ENCODE measurements around the gene RPS6KA1. TPM values are rescaled to one million over a fixed set of nuclear protein-coding genes. Genes with fewer than 3 reads are reported as not detected.
A peak's percentile ranks its signal among the peaks of the same experiment; 100 is the strongest.
"Not testable (repeated sequence)": the region's sequence is repeated elsewhere in the genome, so short reads cannot be mapped to it uniquely, and the experiment has no call there.

The RPS6KA1 gene
- total RNA-seq, 1 donor from 2014 or later, result 13.5 TPM

GRCh38 chr1:26593385-26593784 is 63.8 kb downstream of the RPS6KA1 start:
- DNase-seq (ENCODE audit: low read depth, low spot score), result no peak

GRCh38 chr1:26594593-26594992 is 65.0 kb downstream of the RPS6KA1 start:
- DNase-seq (ENCODE audit: low read depth, low spot score), result not testable (repeated sequence)

GRCh38 chr1:26597629-26598039 is 68.1 kb downstream of the RPS6KA1 start:
- DNase-seq (ENCODE audit: low read depth, low spot score), result peak; percentile 10

GRCh38 chr1:26598890-26599289 is 69.3 kb downstream of the RPS6KA1 start:
- no peak for DNase-seq (ENCODE audit: low read depth, low spot score)

- peak; percentile 19 for DNase-seq (ENCODE audit: low read depth, low spot score)
Observed at GRCh38 chr1:26602378-26602959, 72.9 kb downstream of the RPS6KA1 start.

- no peak for DNase-seq (ENCODE audit: low read depth, low spot score)
Observed at GRCh38 chr1:26603856-26604255, 74.3 kb downstream of the RPS6KA1 start.

GRCh38 chr1:26607186-26607585 is 77.6 kb downstream of the RPS6KA1 start:
- no peak for DNase-seq (ENCODE audit: low read depth, low spot score)

GRCh38 chr1:26608895-26609294 is 79.3 kb downstream of the RPS6KA1 start:
- no peak for DNase-seq (ENCODE audit: low read depth, low spot score)

- DNase-seq (ENCODE audit: low read depth, low spot score), result no peak
Observed at GRCh38 chr1:26610781-26611180, 81.2 kb downstream of the RPS6KA1 start.

GRCh38 chr1:26612627-26613026 is 83.1 kb downstream of the RPS6KA1 start:
- not testable (repeated sequence) for DNase-seq (ENCODE audit: low read depth, low spot score)

- no peak for DNase-seq (ENCODE audit: low read depth, low spot score)
Observed at GRCh38 chr1:26614655-26615411, 85.3 kb downstream of the RPS6KA1 start.

GRCh38 chr1:26616881-26617280 is 87.3 kb downstream of the RPS6KA1 start:
- no peak for DNase-seq (ENCODE audit: low read depth, low spot score)

GRCh38 chr1:26618561-26618960 is 89.0 kb downstream of the RPS6KA1 start:
- no peak for DNase-seq (ENCODE audit: low read depth, low spot score)

Other genes with a start within 250 kb of the RPS6KA1 start
- 29.7 and 35.7 TPM in 2 replicates for gene SH3BGRL3, start 249.7 kb upstream of the RPS6KA1 start, total RNA-seq
- gene UBXN11, start 223.1 kb upstream of the RPS6KA1 start, total RNA-seq, result 3.0 and 4.3 TPM in 2 replicates
- gene CD52, start 211.8 kb upstream of the RPS6KA1 start, total RNA-seq, result not detected in 2 replicates
- gene CRYBG2, start 175.6 kb upstream of the RPS6KA1 start, total RNA-seq, result 0.35 TPM in 1 of 2 replicates, not detected in the other
- not detected in 2 replicates for gene ZNF683, start 157.0 kb upstream of the RPS6KA1 start, total RNA-seq
- gene LIN28A, start 118.9 kb upstream of the RPS6KA1 start, total RNA-seq, result not detected in 2 replicates
- 41.7 and 53.6 TPM in 2 replicates for gene DHDDS, start 97.4 kb upstream of the RPS6KA1 start, total RNA-seq
- gene HMGN2, start 57.3 kb upstream of the RPS6KA1 start, total RNA-seq, result 299 and 333 TPM in 2 replicates
- gene ARID1A, start 166.3 kb downstream of the RPS6KA1 start, total RNA-seq, result 12.5 and 15.1 TPM in 2 replicates

Measured in pulmonary artery endothelial cell (primary cell).